WI38 (cell line): ENCODE results near the gene KRT6A.

Experiments used
- H3K4me3 ChIP-seq: 2 replicates; pipeline ENCODE4 v1.5.1; 2011; ENCODE audit warnings: low read depth, mild to moderate bottlenecking, control low read depth, low read length
- TF ChIP-seq, protein P1 (sequence below): IDR thresholded peaks from 2 replicates; pipeline ENCODE4 v1.5.1; 2012; ENCODE audit warnings: low read depth, mild to moderate bottlenecking, control low read depth, low read length

Gene KRT6A

DNA sequence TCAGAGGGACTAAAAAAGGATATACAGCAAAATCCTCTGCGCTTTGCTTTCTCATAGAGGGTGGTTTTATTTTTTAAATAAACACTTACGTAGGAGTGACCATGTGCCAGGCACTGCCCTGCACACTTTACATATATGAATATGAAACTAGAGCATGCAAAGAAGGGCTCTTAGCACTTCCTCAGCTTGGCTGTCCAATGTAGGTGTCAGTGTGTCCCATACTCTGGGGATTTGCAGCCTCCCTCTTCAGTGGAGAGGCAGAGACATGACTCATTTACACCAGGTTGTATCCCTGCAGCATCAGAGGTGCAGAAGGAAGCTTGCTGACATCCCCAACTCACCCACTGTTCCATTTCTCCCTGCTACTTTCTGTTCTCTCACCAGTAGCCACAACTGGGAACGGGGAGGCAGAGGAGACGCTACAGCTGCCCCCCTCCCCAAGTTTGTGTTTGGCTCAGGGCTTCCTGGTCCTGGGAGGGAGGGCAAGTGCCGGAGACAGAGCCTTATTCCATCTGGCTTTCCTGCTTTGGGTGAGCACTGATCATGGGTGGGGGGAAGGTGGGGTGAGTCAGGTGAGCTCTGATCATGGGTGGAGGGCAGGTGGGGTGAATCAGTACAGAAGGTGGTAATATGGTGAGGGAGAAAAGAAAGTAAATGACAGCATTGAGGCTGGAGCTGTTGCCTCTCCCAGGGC, 32.0 kb upstream of the KRT6A start:
- no peak overlapping the region for H3K4me3 ChIP-seq
- TF ChIP-seq, protein P1, sequence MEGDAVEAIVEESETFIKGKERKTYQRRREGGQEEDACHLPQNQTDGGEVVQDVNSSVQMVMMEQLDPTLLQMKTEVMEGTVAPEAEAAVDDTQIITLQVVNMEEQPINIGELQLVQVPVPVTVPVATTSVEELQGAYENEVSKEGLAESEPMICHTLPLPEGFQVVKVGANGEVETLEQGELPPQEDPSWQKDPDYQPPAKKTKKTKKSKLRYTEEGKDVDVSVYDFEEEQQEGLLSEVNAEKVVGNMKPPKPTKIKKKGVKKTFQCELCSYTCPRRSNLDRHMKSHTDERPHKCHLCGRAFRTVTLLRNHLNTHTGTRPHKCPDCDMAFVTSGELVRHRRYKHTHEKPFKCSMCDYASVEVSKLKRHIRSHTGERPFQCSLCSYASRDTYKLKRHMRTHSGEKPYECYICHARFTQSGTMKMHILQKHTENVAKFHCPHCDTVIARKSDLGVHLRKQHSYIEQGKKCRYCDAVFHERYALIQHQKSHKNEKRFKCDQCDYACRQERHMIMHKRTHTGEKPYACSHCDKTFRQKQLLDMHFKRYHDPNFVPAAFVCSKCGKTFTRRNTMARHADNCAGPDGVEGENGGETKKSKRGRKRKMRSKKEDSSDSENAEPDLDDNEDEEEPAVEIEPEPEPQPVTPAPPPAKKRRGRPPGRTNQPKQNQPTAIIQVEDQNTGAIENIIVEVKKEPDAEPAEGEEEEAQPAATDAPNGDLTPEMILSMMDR, result no peak

DNA sequence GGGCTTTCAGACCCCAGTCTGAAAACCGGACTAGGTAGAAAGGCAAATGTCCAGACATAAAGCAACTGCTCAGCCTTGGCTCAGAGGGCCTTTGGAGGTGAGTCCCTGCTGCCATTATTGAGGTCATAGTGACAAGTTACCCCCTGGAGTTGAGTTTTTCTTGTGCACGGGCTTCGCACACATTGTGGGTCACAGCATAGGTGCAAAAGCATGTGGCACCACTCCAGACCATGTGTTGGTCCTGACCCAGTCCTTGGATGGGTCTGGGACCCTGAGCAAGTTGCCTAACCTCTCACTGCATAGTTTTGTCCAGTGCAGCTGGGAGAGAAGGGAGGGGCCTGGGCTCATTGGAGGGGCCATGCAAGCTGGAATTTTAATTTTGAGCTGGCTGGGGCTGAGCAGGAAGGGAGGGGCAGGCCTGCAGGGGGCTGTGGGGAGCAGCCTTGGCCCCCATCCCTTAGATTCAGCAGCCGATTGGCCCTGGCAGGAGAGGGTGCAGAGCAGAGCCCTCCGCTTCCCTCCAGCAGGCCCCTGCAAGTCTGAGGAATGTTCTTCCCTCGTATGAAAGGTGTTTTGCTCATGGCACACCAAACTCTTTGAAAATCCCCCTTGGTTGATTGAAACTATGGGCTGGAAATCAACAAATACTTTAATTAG, 31.3 kb upstream of the KRT6A start:
- TF ChIP-seq, protein P1, result no peak
- H3K4me3 ChIP-seq, result no peak overlapping the region

DNA sequence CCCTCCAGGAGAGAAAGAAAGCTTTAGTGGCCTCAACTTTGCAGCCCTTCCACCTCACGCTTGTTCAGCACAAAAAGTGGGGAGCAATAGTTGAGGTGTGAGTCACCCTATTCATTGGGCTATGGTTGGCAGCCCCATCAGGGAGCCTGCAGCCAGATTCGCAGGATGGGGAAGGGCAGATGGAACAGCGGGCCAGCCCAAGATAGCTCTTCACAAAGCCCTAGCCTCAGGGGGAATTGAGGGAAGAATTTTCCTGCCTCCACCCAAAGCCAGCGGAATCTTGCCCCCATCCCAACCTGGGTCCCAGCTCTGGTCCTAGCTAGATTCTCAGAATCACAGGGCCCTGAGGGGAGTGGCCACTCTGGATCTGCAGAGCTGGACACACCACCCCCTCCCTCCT, 30.8 kb upstream of the KRT6A start:
- TF ChIP-seq, protein P1, result no peak
- H3K4me3 ChIP-seq, result no peak overlapping the region

DNA sequence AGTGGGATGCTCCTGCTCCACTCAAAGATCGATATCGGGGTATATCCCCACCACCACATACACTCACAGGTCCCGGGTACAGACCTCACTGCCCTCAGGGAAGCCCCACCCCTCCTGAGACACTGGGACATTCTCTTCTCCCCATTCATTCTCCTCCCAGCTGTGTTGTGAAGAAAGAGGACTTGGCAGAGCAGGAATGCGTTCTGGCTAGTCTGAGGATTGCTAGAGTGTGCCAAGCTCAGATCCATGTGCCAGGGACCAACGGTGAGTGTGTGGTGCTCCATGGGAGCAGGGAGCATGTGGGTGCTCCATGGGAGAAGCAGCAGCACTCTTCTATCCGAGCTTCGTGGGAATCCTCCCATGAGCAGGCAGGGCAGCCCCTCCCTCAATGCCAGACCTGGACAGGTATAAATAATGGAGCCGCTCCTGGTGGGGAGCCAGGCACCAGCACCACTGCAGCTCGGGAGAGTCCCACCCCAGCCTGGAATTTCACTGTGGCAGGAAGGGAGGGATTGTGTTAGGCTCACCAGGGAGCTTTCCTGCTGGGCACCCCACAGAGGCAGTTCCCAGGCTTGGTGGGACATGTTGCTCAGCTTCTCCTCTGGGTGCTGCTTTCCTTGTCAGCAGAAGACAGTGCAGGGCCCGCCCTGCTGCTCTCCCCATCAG, 29.4 kb upstream of the KRT6A start:
- no peak overlapping the region for H3K4me3 ChIP-seq
- TF ChIP-seq, protein P1, result no peak

DNA sequence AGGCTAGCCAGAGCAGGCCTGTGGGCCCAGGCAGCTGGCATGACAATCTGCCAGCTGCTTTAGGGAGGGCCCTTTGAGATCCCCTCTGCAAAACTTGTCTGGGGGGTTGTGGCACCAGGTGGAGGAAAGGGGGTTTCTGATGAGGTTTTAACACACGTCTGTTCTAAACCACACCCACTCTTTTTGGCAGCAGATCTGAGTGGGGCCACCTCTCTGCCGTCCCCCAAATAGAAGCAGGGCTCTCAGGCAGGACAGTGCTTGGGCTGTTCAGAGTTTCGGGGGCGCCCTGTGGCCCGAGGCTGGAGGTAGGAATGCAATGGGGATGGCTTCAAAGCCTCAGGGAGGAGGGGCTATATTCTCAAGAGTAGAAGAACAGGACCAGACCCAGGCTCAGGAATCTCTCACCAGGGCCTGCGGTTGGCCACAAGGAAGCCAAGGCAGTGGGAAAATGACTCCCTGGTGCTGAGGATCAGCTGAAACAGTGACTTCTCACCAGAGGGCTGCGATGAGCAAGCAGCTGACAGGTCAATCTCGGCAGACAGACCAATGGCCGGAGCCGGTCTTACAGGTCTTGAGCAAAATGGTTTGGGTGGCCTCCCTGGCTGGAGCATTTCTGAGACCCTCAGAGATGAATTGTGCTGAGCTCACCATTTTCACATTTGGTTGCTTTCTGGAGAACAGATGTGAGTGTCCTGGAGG, 28.7 kb upstream of the KRT6A start:
- no peak overlapping the region for H3K4me3 ChIP-seq

DNA sequence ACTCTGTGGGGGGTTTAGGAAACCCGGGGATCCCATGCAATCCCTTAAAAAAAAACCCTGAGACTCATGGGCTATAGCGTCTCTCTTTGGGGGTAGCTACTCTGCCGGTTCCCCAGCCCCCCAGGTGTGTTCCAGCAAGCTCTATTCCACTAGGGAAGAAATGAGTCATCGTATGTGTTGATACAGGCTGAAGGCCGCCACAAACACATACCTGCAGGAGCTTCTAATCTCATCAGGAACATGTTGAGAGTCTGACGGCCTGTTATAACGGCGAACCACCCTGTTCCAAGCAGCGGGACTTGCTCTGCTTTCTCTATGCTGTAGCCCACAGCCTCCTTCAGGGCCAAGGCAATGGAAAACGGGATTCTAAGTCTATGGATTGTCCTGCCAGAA, 28.1 kb upstream of the KRT6A start:
- H3K4me3 ChIP-seq, result no peak overlapping the region

More for the DNA sequence above, 28.7 kb upstream of the KRT6A start:
- TF ChIP-seq, protein P1, result no peak

More for the DNA sequence above, 28.1 kb upstream of the KRT6A start:
- TF ChIP-seq, protein P1, result no peak
